Prostate gland (tissue), 2 donors: ENCODE data around the gene DDX39A. TPM values are rescaled to one million over a fixed set of nuclear protein-coding genes. Genes with fewer than 3 reads are reported as not detected.
"Not testable (repeated sequence)": the region's sequence is repeated elsewhere in the genome, so short reads cannot be mapped to it uniquely, and the experiment has no call there.

ENCODE experiments used
- DNase-seq: peaks from one replicate; pipeline ENCODE4 v3.0.0-alpha.2; 2019; ENCODE audit warnings: low spot score
- H3K27ac ChIP-seq, 2 donors: fragments of 200-600 bp; sonication (generic); 2 replicates each; pipeline ENCODE4 v1.5.1; 2017 to 2019
- H3K27me3 ChIP-seq: fragments of 200-600 bp; sonication (generic); replicated peaks from 2 replicates; pipeline ENCODE4 v1.5.1; 2019; ENCODE audit not compliant: insufficient read depth
- H3K36me3 ChIP-seq, 2 donors: fragments of 200-600 bp; sonication (generic); 1 replicate in 1 of 2; 2 replicates in 1 of 2; pipeline versions ENCODE4 v1.5.1 to v1.8.1; 2017 to 2019
- H3K4me1 ChIP-seq: fragments of 200-600 bp; sonication (generic); replicated peaks from 2 replicates; pipeline ENCODE4 v1.5.1; 2019
- H3K4me3 ChIP-seq, 2 donors: fragments of 200-600 bp; sonication (generic); 2 replicates each; pipeline ENCODE4 v1.5.1; 2017 to 2019
- H3K9me3 ChIP-seq: fragments of 200-600 bp; sonication (generic); 2 replicates; pipeline ENCODE4 v1.5.1; 2017
- POLR2A ChIP-seq: fragments of 450-650 bp; IDR thresholded peaks from one replicate; pipeline ENCODE4 v1.6.1; 2016; ENCODE audit warnings: antibody characterized with exemption, mild to moderate bottlenecking
- POLR2AphosphoS5 ChIP-seq: sonication (generic); formaldehyde crosslinking; IDR thresholded peaks from one replicate; pipeline ENCODE4 v1.6.1; 2017; ENCODE audit warnings: antibody characterized with exemption
- WGBS: methylation state at CpG from one replicate; pipeline ENCODE4 v1.1.5; 2018; 5-methylcytosine and 5-hydroxymethylcytosine counted together
- intact Hi-C: fragments of 100-400 bp; cut with DNase I; formaldehyde crosslinking; loops from one replicate; pipeline ENCODE4 v1.14.2; 2022
- total RNA-seq, 2 donors: library from RNA; depleted of rRNA; stranded (reverse); fragments of >200 nt; gene quantifications; one replicate each; pipeline ENCODE4 v1.1.0, GENCODE V29; 2016
- TF ChIP-seq, protein P1 (sequence below), 4 experiments: fragments of 200-600 bp in 2 of 4; fragments of 450-650 bp in 2 of 4; sonication (generic) in 2 of 4; IDR thresholded peaks; 1 replicate in 3 of 4; 2 replicates in 1 of 4; pipeline ENCODE4 v1.5.1; 2016 to 2019; ENCODE audit warnings: antibody characterized with exemption in 4 of 4, mild to moderate bottlenecking in 2 of 4, moderate library complexity in 2 of 4

The DDX39A gene
- 100 to 1,000 TPM in 1 of 2 donors, 10 to 100 TPM in 1; 64.9 to 121 TPM for total RNA-seq

- under 1% methylated on average over 51 of the region's 57 CpGs for WGBS
- H3K9me3 ChIP-seq, result no peaks in the 10 kb centered on the region
- peak within 1 kb of the TSS; percentile 62 to 75 for H3K4me3 ChIP-seq
- TF ChIP-seq, protein P1, sequence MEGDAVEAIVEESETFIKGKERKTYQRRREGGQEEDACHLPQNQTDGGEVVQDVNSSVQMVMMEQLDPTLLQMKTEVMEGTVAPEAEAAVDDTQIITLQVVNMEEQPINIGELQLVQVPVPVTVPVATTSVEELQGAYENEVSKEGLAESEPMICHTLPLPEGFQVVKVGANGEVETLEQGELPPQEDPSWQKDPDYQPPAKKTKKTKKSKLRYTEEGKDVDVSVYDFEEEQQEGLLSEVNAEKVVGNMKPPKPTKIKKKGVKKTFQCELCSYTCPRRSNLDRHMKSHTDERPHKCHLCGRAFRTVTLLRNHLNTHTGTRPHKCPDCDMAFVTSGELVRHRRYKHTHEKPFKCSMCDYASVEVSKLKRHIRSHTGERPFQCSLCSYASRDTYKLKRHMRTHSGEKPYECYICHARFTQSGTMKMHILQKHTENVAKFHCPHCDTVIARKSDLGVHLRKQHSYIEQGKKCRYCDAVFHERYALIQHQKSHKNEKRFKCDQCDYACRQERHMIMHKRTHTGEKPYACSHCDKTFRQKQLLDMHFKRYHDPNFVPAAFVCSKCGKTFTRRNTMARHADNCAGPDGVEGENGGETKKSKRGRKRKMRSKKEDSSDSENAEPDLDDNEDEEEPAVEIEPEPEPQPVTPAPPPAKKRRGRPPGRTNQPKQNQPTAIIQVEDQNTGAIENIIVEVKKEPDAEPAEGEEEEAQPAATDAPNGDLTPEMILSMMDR (IDR thresholded peaks at IDR 0.05), result peak in 2 of 4 experiments; percentile 18 to 22
- TF ChIP-seq POLR2A (peak; percentile 56), POLR2AphosphoS5 (peak; percentile 90)
- H3K27me3 ChIP-seq, result no peaks in the 10 kb centered on the region
- H3K27ac ChIP-seq, result peak within 1 kb of the TSS; percentile 76 to 91
- DNase-seq, result peak; percentile 99
- no peaks in the 10 kb centered on the region for H3K36me3 ChIP-seq
- no peaks in the 10 kb centered on the region for H3K4me1 ChIP-seq
- intact Hi-C loops, result no loop called here
Measured at GRCh38 chr19:14419106-14419813, at the start of gene DDX39A. Gene DDX39A, minus strand, starts transcription at chr19:14419341. Its CDS starts 6,121 bp downstream, at chr19:14413220.

DNA sequence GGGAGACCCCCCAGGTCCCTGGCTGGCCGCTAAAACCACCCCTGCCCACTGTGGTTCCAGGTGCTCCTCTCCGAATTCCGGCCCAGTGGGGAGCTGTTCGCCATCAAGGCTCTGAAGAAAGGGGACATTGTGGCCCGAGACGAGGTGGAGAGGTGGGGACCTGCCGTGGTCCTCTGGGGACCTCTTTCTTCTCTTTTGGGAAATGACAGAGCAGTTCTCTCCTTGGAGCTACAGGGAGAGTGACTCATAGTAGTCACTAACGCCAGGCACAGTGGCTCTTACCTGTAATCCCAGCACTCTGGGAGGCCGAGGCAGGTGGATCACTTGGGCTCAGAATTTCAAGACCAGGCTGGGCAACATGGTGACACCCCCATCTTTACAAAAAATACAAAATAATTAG lies 48.7 kb upstream of the DDX39A start:
- DNase-seq, result no peak
- intact Hi-C loops, result no loop called here
- no peak overlapping the region for H3K4me3 ChIP-seq
- TF ChIP-seq, protein P1 (IDR thresholded peaks at IDR 0.05), result no peak
- no peak for TF ChIP-seq POLR2AphosphoS5
- TF ChIP-seq POLR2A, result no peak
- no peaks in the 10 kb centered on the region for H3K9me3 ChIP-seq
- no peaks in the 10 kb centered on the region for H3K27me3 ChIP-seq
- peaks cover 9 to 10% of the 10 kb centered on the region in 2 donors for H3K36me3 ChIP-seq
- 63% methylated on average over 9 of the region's 9 CpGs for WGBS
- no peak overlapping the region for H3K27ac ChIP-seq
- peaks cover 6% of the 10 kb centered on the region for H3K4me1 ChIP-seq

GRCh38 chr19:14467391-14467790 lies 48.2 kb upstream of the DDX39A start:
- no peak overlapping the region for H3K27ac ChIP-seq
- peaks cover 2% of the 10 kb centered on the region for H3K4me1 ChIP-seq
- WGBS, result 84% methylated on average over 12 of the region's 12 CpGs
- H3K4me3 ChIP-seq, result no peak overlapping the region
- TF ChIP-seq POLR2A, result no peak
- TF ChIP-seq POLR2AphosphoS5, result no peak
- TF ChIP-seq, protein P1 (IDR thresholded peaks at IDR 0.05), result no peak
- no peaks in the 10 kb centered on the region for H3K9me3 ChIP-seq
- DNase-seq, result no peak
- peaks cover 9 to 10% of the 10 kb centered on the region in 2 donors for H3K36me3 ChIP-seq
- intact Hi-C loops, result no loop called here
- no peaks in the 10 kb centered on the region for H3K27me3 ChIP-seq

- 94% methylated on average over 19 of the region's 21 CpGs for WGBS
- H3K4me1 ChIP-seq, result no peaks in the 10 kb centered on the region
- TF ChIP-seq, protein P1 (IDR thresholded peaks at IDR 0.05), result no peak
- no peak for TF ChIP-seq POLR2AphosphoS5
- TF ChIP-seq POLR2A, result no peak
- H3K4me3 ChIP-seq, result no peak overlapping the region
- H3K27ac ChIP-seq, result no peak overlapping the region
- intact Hi-C loops, result no loop called here
- H3K9me3 ChIP-seq, result no peaks in the 10 kb centered on the region
- DNase-seq, result no peak
- peaks cover 9 to 10% of the 10 kb centered on the region in 2 donors for H3K36me3 ChIP-seq
- H3K27me3 ChIP-seq, result no peaks in the 10 kb centered on the region
Measured at GRCh38 chr19:14463747-14464146, 44.6 kb upstream of the DDX39A start.

DNA sequence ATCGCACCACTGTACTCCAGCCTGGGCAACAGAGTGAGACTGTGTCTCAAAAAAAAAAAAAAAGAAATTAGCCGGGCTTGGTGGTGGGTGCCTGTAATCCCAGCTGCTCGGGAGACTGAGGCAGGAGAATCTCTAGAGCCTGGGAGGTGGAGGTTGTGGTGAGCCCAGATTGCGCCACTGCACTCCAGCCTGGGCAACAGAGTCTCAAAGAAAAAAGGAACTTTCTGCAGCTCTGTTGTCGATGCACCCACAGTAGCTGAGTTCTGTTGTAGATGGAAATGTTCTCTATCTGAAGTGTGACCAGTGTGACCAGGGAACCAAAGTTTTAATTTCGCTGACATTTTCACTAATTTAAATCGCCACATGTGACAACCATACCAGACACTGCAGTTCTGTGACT lies 43.3 kb upstream of the DDX39A start:
- 94% methylated on average over 7 of the region's 7 CpGs for WGBS
- H3K4me3 ChIP-seq, H3K9me3 ChIP-seq, H3K27ac ChIP-seq, DNase-seq, H3K27me3 ChIP-seq, intact Hi-C loops, H3K4me1 ChIP-seq: not testable (repeated sequence)
- H3K36me3 ChIP-seq, result peaks cover 10 to 19% of the 10 kb centered on the region in 2 donors
